ENCODE results near the gene CPNE4.

- TF ChIP-seq CTCF (conservative IDR thresholded peaks at IDR 0.05), result no peak
- TF ChIP-seq ZFX (IDR thresholded peaks at IDR 0.05), result no peak
Measured at GRCh38 chr3:131847966-131848510, 186.8 kb downstream of the CPNE4 start.
